Right kidney (tissue), 1 donor: Measurements from ENCODE around the gene DNAH9.

Experiments used
- DNase-seq: peaks from one replicate; pipeline ENCODE4 v3.0.0-alpha.2; 2016

Gene DNAH9

GRCh38 chr17:11980813-11981212 is 382.5 kb downstream of the DNAH9 start:
- DNase-seq = no peak

- DNase-seq = no peak
Observed at GRCh38 chr17:11981862-11982261, 383.6 kb downstream of the DNAH9 start.

GRCh38 chr17:11986179-11986941 is 388.1 kb downstream of the DNAH9 start:
- no peak for DNase-seq

- peak; percentile 5 for DNase-seq
Observed at GRCh38 chr17:11986942-11987329, 388.7 kb downstream of the DNAH9 start.

- no peak for DNase-seq
Observed at GRCh38 chr17:11990363-11990983, 392.2 kb downstream of the DNAH9 start.

- no peak for DNase-seq
Observed at GRCh38 chr17:11991461-11991860, 393.2 kb downstream of the DNAH9 start.

GRCh38 chr17:11996722-11997146 is 398.5 kb downstream of the DNAH9 start:
- DNase-seq = no peak

GRCh38 chr17:11997147-11997971 is 399.1 kb downstream of the DNAH9 start, which contains the start of gene ZNF18:
ZNF18 (minus strand) TSS chr17:11997475; CDS start chr17:11992829, 4,646 bp downstream.
- DNase-seq = peak; percentile 95

- no peak for DNase-seq
Observed at GRCh38 chr17:11997972-11998233, 399.6 kb downstream of the DNAH9 start.

GRCh38 chr17:11999696-12000095 is 401.4 kb downstream of the DNAH9 start:
- no peak for DNase-seq

GRCh38 chr17:12007466-12007865 is 409.2 kb downstream of the DNAH9 start:
- DNase-seq = no peak
